Right ventricle myocardium inferior (tissue), 1 donor: ENCODE data around the gene IFRD2. TPM values are rescaled to one million over a fixed set of nuclear protein-coding genes. Genes with fewer than 3 reads are reported as not detected.
"Not testable (repeated sequence)": the region's sequence is repeated elsewhere in the genome, so short reads cannot be mapped to it uniquely, and the experiment has no call there.

Experiments used
- ATAC-seq: fragments of 200-7000 bp; cut with Tn5 transposase; one replicate; pipeline ENCODE4 v1.9.1; 2020; ENCODE audit warnings: mild to moderate bottlenecking, moderate library complexity
- DNase-seq: peaks from one replicate; pipeline ENCODE4 v3.0.0; 2021; ENCODE audit errors: missing footprints
- intact Hi-C: fragments of 100-400 bp; cut with DNase I; formaldehyde crosslinking; loops from one replicate; pipeline ENCODE4 v1.11.0; 2022
- total RNA-seq: library from RNA; stranded (reverse); fragmentation: NEBNext Ultra II Directional; extraction: Animal tissue kit (Norgen Biotek cat#: 25700); gene quantifications from one replicate; pipeline ENCODE4 v1.2.1, GENCODE V29; 2021
- donor health status: DM: no; HTN: yes; CAD: no; lungs with severe emphysema.

Gene IFRD2
- total RNA-seq, 1 donor from 2014 or later = 69.4 TPM

GRCh38 chr3:50314342-50314741 lies 22.1 kb upstream of the IFRD2 start:
- intact Hi-C loops = no loop called here
- ATAC-seq (peak; percentile 29), DNase-seq (peak; percentile 58)

DNA sequence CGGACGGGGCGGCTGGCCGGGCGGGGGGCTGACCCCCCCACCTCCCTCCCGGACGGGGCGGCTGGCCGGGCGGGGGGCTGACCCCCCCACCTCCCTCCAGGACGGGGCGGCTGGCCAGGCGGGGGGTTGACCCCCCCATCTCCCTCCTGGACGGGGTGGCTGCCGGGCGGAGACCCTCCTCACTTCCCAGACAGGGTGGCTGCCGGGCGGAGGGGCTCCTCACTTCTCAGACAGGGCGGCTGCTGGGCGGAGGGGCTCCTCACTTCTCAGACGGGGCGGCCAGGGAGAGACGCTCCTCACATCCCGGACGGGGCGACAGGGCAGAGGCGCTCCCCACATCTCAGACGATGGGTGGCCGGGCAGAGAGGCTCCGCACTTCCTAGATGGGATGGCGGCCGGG lies 19.8 kb upstream of the IFRD2 start:
- DNase-seq = peak; percentile 23
- intact Hi-C loops, ATAC-seq: not testable (repeated sequence)

DNA sequence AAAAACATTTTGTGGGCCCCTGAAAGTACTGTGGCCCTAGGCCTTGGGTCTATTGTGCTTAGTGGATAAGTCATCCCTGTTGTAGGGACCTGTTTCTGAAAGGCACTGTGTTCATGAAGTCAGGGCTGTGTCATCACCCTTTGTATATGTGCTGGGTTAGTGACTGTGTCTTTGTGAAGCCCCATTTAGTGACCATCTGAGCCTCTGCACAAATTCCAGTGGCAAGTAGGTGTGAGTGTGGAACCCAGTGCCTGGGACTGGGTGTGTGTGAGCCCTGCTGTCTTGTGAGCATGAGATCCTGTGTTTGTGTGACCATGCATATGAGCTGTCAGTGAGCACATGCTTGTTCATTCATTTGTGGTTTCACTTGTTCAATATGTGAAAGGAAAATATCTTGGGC lies 12.4 kb upstream of the IFRD2 start:
- DNase-seq (no peak), ATAC-seq (no peak)
- intact Hi-C loops = no loop called here

- ATAC-seq (peak; percentile 40), DNase-seq (peak; percentile 90)
- intact Hi-C loops = loop anchor here (1.0 kb wide), 1 partner anchor 18 kb away; no protein-coding TSS in a partner anchor
These were observed 11.0 kb upstream of the IFRD2 start, which contains the start of gene HYAL1 for GRCh38 chr3:50303013-50303815. TSS of gene HYAL1 (minus strand) at chr3:50303574. CDS start at chr3:50302956, 618 bp downstream.

GRCh38 chr3:50302095-50303012 lies 10.1 kb upstream of the IFRD2 start:
- no peak for ATAC-seq
- intact Hi-C loops = loop anchor here (1.0 kb wide), 1 partner anchor 19 kb away; no protein-coding TSS in a partner anchor

GRCh38 chr3:50300681-50301254 lies 8.5 kb upstream of the IFRD2 start:
- DNase-seq (no peak), ATAC-seq (no peak)
- intact Hi-C loops = no loop called here

More at GRCh38 chr3:50302095-50303012, 10.1 kb upstream of the IFRD2 start:
- DNase-seq = no peak

DNA sequence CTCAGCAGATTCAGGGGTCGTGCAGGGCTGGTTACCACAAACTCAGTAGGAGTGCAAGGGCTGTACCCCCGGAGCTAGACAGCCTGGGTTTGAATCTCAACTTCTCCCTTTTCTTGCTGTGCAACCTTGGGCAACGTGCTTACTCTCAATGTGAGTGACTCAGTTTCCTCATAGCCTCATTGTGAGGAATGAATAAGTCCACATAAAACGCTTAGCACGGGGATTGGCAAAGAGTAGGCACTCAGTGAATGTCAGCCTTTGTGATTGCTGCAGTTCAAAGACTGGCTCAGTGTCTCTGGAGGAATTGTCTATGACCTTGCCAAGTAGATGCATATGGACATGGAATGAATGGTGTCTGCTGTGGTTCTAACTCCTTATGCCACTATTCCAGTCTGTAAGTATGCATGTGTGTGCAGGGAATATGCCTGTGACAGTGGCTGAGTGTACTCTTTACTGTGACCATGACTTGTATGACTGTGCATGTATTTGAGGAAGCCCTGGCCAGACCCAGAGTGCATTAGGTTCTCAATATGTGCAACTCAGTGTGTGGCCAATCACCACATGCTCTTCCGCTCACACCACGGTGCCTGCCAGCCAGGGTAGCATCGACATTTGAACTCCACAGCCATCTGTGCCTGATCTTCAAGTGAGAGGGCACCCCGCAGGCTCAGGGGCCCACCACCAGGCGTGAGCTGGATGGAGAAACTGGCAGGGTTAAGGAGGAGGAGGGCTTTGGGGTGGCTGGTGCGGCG lies 7.9 kb upstream of the IFRD2 start:
- ATAC-seq = peak; percentile 3
- intact Hi-C loops = loop anchor here (1.0 kb wide), 1 partner anchor 21 kb away; no protein-coding TSS in a partner anchor

DNA sequence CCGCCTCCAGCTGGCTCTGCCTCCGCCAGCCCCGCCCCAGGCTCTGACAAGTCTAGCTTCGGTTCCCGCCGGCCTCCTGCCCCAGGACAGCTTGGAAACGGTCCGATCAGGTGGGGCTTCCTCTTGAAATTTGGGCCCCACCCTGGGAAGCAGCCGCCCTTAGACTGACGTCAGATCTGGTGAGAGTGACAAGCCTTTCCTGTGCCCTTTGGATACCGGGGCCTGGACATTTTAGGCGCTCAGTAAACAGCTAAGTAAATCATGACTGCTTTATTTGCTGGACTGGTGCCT lies 7.4 kb upstream of the IFRD2 start:
- ATAC-seq (no peak), DNase-seq (no peak)
- intact Hi-C loops = loop anchor here (1.0 kb wide), 1 partner anchor 22 kb away; no protein-coding TSS in a partner anchor

More for the DNA sequence above, 7.9 kb upstream of the IFRD2 start:
- no peak for DNase-seq

GRCh38 chr3:50298836-50299637 lies 6.8 kb upstream of the IFRD2 start, which contains the start of the genes HYAL3 and NAA80:
TSS of gene HYAL3 (minus strand) at chr3:50299405. CDS start at chr3:50295602, 3,803 bp downstream.
TSS of gene NAA80 (minus strand) at chr3:50299405. CDS start at chr3:50297463, 1,942 bp downstream.
- intact Hi-C loops = loop anchor here (1.0 kb wide), 1 partner anchor 22 kb away; no protein-coding TSS in a partner anchor
- ATAC-seq (peak; percentile 92), DNase-seq (peak; percentile 100)

DNA sequence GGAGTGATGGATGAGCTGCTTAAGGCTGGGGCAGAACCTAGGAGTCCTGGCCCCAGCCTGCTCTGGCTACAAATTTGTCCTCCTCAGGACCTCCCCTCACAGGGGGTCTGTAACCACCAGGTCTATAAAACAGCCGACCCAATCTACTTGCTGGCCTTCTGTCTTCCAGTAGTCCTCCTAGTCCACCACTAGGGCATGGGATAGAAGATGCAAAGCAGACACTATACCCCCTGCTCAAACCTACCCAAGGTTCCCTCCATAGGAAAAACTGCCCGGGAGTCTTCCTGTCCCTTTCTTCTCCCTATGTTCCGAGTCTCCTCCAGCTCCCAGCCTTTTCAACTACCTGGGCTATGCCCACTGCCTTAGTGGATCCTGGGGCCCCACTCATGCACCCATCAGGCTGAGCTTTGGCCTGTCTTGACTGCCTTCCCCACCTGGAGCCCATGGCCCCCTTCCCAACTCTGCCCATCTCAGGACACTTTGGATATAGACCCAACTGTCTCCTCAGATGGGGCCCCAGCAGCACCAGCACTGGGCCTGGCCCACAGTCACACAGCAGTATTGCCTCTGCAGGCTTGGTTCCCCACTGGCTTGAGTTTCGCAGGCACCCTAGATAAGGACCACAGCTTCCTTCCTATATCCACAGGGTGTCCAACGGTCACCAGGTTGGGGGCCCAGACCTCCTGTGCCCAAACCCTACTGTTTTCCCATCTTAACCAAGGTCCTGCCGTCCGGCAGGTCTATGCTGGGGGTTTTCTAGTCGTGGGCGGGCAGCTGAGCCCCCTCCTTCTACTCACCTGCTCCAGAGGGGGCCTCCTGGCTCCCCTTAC lies 5.9 kb upstream of the IFRD2 start:
- DNase-seq = no peak
- intact Hi-C loops = no loop called here
- ATAC-seq = no peak

DNA sequence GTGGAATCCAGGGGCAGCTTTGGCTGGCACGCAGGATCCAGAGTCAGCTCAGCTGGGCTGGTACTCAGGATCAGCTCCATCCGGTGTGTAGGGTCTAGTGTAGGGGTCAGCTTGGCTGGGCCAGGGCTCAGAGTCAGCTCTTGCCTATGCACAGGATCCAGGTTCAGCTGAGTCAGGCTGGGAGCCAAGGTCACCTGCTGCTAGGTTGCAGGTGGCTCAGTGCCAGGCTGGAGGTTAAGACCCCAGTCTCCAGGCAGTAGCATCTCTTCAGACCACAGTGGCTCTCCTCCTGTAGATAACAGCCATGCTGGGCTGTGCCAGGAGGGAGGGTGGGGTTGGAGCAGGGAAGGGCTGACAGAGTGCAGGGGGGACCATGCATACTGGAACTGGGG lies 5.2 kb upstream of the IFRD2 start:
- intact Hi-C loops = no loop called here
- ATAC-seq (no peak), DNase-seq (no peak)

DNA sequence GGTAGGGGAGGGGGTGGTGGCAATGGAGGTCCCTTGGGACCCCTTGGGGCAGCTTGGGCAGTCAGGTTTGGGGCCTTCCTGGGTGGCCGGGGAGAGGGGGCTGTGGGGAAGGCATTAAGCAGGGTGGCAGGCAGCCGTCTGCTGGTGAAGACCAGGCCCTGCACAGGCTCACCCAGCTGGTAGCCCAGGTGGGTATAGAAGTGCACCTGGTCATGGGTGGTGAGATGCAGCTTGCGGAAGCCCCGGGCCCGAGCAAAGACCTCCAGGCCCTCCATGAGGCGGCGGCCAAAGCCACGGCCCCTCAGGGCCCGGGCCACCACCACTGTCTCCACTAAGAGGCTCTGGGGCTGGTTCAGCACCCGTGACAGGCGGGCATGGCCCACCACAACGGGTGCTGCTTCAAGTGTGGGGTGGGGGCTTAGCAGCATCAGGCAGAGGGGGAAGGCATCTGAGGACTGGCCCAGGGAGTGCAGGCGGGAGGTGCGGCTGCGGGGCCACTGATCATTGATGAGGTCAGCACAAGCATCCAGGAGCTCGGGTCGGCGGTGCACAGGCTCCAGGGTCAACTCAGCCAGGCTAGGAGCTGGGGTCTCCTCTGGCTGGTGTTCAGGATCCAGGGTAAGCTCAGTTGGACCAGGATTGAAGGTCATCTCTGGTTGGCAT lies 4.6 kb upstream of the IFRD2 start:
- no peak for DNase-seq

DNA sequence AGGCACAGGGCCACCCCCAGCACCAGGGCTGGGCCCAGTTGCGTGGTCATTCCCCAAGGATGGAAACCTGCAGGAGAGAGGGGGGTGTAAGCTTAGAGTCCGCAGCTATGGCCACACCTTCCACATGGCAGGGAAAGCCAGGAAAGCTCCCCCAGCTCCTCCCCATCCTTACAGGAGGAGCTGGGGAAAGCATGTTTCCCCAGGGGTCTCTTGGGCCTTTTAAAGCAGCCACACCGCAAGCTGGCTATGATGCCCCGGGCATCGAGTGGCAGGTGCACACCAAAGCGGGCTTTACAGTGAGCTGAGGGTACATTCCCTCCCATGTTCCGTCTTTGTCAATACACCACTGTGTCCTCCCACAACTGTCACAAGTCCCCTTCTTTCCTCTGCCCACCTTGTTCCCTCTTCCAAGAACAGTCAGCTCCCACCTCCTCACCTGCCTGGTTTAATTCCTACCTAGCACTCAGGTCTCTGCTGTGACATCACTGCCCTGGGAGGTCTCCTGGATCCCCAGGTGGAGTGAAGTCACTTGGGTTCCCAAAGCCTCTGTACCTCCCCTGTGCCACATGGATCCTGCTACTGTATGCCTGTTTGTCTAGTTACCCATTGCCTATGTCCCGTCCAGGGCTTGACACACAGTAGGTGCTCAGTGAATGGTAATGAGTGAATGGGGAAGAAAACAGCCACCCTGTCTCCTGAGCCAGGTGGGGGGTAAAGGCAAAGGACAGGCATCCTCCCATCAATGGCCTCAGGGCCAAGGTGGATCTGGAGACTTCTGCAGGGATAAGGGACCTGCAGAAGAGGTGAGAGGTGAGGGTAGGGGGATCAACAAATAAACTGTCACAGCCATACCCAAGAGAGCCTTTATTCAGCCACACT lies 3.6 kb upstream of the IFRD2 start:
- intact Hi-C loops = no loop called here
- DNase-seq (no peak), ATAC-seq (no peak)

More for the DNA sequence above, 4.6 kb upstream of the IFRD2 start:
- no peak for ATAC-seq
- intact Hi-C loops = no loop called here

- no peak for DNase-seq
- intact Hi-C loops = no loop called here
These were observed 2.5 kb upstream of the IFRD2 start for GRCh38 chr3:50294492-50295403.

More at GRCh38 chr3:50294492-50295403, 2.5 kb upstream of the IFRD2 start:
- no peak for ATAC-seq
